HG03521 (cell line): ENCODE results near the gene SCML2.
"Not testable (repeated sequence)": the region's sequence is repeated elsewhere in the genome, so short reads cannot be mapped to it uniquely, and the experiment has no call there.

ENCODE experiments used
- ATAC-seq: cut with Tn5 transposase; IDR thresholded peaks from one replicate; pipeline ENCODE4 v1.9.1; 2021; ENCODE audit warnings: mild to moderate bottlenecking, moderate library complexity; ENCODE audit not compliant: unreplicated experiment

The SCML2 gene

GRCh38 chrX:18354369-18355223 is at the start of gene SCML2:
Gene SCML2, minus strand, starts transcription at chrX:18354688. Its CDS starts 20,617 bp downstream, at chrX:18334071.
- no peak for ATAC-seq

- no peak for ATAC-seq
Observed at GRCh38 chrX:18401848-18402213, 47.3 kb upstream of the SCML2 start.

GRCh38 chrX:18394477-18394876 is 40.0 kb upstream of the SCML2 start:
- no peak for ATAC-seq

- no peak for ATAC-seq
Observed at GRCh38 chrX:18390941-18391538, 36.6 kb upstream of the SCML2 start.

DNA sequence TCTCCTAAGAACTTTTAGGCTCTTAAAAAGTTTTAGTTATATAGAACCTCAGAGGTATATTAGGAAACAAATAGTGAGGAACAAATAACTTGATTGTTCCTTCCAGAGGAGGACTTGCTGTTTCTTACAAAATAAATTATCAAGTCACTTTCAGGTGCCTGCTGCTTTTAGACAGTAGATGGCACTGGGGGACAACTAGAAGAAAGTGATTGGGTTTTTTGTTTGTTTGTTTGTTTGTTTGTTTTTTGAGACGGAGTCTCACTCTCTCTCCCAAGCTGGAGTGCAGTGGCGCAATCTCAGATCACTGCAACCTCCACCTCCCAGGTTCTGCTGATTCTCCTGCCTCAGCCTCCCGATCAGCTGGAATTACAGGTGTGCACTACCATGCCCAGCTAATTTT is 35.5 kb upstream of the SCML2 start:
- ATAC-seq = no peak

DNA sequence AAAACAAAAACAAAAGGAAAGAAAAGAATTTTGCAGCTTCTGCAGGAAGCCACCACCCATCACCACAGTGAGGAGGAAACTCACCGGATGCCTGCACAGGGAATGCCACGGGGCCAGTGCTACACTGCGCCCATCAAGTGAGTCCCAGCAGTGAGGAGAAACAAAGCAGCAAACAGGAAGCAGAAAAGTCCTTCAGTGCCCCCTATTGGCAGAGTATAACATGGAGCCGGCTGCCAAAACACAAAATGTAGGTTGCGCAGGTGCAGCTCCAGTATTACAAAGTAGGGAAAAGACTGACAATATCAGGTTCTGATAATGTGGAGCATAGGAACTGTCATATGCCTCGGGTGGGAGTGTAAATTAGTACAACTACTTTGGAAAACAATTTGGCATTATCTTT is 23.3 kb upstream of the SCML2 start:
- ATAC-seq = no peak

GRCh38 chrX:18375131-18375805 is 20.8 kb upstream of the SCML2 start:
- ATAC-seq = not testable (repeated sequence)

GRCh38 chrX:18369096-18369495 is 14.6 kb upstream of the SCML2 start:
- not testable (repeated sequence) for ATAC-seq

GRCh38 chrX:18368402-18368801 is 13.9 kb upstream of the SCML2 start:
- ATAC-seq = no peak

GRCh38 chrX:18360867-18361266 is 6.4 kb upstream of the SCML2 start:
- no peak for ATAC-seq

GRCh38 chrX:18353931-18354368 is 538 bp downstream of the SCML2 start:
- ATAC-seq = no peak

DNA sequence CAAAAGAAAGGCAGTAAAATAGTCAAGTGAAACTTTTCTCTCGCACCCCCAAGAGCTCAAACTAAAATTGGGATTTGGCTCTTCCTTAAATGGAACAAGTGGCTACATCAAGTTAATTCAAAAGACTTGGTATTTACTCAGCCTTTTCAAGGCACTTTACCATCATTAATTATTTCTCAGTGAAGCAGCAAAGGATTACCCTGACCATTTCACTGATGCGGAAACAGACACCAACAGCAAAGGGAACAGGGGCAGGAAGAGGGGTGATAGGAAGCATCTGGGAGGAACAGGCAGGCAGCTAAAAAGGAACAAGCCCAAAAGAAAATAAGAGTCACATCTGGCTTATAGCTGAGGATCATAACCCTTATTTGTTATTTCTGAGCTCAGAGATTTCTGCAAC is 2.7 kb downstream of the SCML2 start:
- no peak for ATAC-seq

DNA sequence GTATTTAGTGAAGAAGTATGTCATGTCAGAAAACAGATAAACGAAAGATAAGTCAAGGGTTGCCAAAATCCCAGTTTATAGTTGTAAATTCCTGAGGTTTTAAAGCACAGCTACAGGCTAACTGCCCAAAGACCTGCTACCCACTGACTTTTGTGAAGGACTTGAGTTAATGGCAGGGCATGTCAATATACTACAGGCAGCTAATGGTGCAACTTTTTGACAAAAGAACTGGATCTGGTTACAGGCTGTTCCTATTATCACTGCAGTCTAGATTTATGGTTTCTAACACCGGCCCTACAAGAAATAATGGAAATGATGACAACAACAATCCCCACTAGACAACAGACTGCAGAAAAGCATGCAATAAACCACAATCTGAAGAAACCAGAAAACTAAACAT is 6.4 kb downstream of the SCML2 start:
- no peak for ATAC-seq

GRCh38 chrX:18309401-18309800 is 45.1 kb downstream of the SCML2 start:
- ATAC-seq = no peak

- no peak for ATAC-seq
Observed at GRCh38 chrX:18297251-18297650, 57.2 kb downstream of the SCML2 start.

- no peak for ATAC-seq
Observed at GRCh38 chrX:18294893-18295292, 59.6 kb downstream of the SCML2 start.

- no peak for ATAC-seq
Observed at GRCh38 chrX:18291006-18291545, 63.4 kb downstream of the SCML2 start.

GRCh38 chrX:18290200-18290599 is 64.3 kb downstream of the SCML2 start:
- ATAC-seq = no peak

- ATAC-seq = no peak
Observed at GRCh38 chrX:18288716-18289115, 65.8 kb downstream of the SCML2 start.

DNA sequence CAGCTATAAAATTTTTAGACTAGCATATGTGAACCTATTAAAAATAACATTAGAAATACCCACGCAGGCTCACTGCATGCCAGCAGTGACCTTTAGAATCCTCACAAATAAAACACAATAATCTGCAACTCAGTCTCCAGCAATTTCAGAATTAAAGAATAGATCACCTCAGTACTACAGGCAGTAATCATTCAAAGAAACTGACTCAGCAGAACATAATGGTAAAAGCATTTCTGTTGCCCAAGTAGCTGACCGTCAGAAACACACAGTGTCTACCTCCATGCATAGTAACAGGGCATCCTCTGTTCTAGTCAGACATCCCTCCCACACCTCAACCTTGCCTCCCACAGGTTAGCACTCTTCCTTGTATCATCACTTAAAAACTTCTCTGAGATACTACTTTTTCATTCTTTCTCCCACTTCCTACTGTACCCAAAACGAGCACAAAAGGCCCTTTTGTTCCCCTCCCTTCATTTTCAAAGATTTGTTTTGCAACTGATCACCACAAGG is 68.1 kb downstream of the SCML2 start:
- no peak for ATAC-seq

DNA sequence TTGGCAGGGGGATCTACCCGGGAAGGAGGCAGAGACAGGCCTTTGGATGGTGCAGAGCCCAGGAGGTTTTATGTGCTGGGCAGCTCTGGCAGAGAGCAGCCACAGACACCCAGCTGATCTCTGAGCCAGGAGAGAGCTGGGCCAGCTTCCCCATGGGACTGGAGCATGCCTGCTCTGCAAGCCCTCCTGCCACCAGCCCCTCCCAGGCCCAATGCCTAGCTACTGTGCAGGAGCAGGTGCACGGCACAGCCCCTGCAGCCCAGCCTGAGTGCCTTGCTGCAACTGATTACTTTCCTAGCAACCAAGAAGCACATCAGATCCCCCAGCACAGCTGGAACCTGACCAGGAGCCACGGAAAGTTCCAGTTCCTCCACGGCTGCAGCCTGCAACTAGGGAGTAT is 76.0 kb downstream of the SCML2 start:
- ATAC-seq = no peak
